Esophagus (tissue), 2 donors: ENCODE data around the gene FOXP1. TPM values are rescaled to one million over a fixed set of nuclear protein-coding genes. Genes with fewer than 3 reads are reported as not detected.

ENCODE experiments used
- H3K27ac ChIP-seq, 2 donors: one replicate each; pipeline ENCODE4 v1.5.1; 2013; ENCODE audit warnings: low read depth in 2 of 2, mild to moderate bottlenecking in 2 of 2, inconsistent platforms in 1 of 2, low read length in 1 of 2, moderate library complexity in 1 of 2
- H3K27me3 ChIP-seq, 2 donors: one replicate each; pipeline ENCODE4 v1.6.1; 2013; ENCODE audit warnings: low read length in 2 of 2, control low read depth in 1 of 2, mild to moderate bottlenecking in 1 of 2; ENCODE audit not compliant: insufficient read depth in 2 of 2, control insufficient read depth in 1 of 2
- H3K36me3 ChIP-seq, 2 donors: one replicate each; pipeline ENCODE4 v1.6.1; 2013; ENCODE audit warnings: low read length in 1 of 2; ENCODE audit not compliant: control insufficient read depth in 2 of 2, insufficient read depth in 2 of 2
- H3K4me1 ChIP-seq, 2 donors: one replicate each; pipeline ENCODE4 v1.6.1; 2013; ENCODE audit warnings: low read length in 1 of 2; ENCODE audit not compliant: control insufficient read depth in 2 of 2, insufficient read depth in 2 of 2
- H3K4me3 ChIP-seq, 2 donors: one replicate each; pipeline ENCODE4 v1.5.1; 2013; ENCODE audit warnings: low read length in 2 of 2, mild to moderate bottlenecking in 2 of 2, low read depth in 1 of 2, moderate library complexity in 1 of 2
- H3K9me3 ChIP-seq, 2 donors: one replicate each; pipeline ENCODE4 v1.6.1; 2013; ENCODE audit warnings: mild to moderate bottlenecking in 2 of 2, low read depth in 1 of 2, low read length in 1 of 2, moderate library complexity in 1 of 2; ENCODE audit not compliant: control insufficient read depth in 2 of 2, insufficient read depth in 1 of 2
- WGBS, 2 donors: extraction: QIAGEN DNeasy Blood & Tissue Kit; methylation state at CpG; one replicate each; pipeline ENCODE4 v1.1.7; 2013; 5-methylcytosine and 5-hydroxymethylcytosine counted together
- polyA plus RNA-seq, 2 donors: library from polyadenylated mRNA; stranded (reverse); fragments of 200-250 nt; gene quantifications; one replicate each; pipeline ENCODE4 v1.2.3, GENCODE V29; 2013
- donor health status: healthy with polysubstance abuse.
- donor health status: Bipolar disorder and iron deficiency.

Gene FOXP1
- polyA plus RNA-seq, 2 donors: 10.7 to 20.4 TPM

DNA sequence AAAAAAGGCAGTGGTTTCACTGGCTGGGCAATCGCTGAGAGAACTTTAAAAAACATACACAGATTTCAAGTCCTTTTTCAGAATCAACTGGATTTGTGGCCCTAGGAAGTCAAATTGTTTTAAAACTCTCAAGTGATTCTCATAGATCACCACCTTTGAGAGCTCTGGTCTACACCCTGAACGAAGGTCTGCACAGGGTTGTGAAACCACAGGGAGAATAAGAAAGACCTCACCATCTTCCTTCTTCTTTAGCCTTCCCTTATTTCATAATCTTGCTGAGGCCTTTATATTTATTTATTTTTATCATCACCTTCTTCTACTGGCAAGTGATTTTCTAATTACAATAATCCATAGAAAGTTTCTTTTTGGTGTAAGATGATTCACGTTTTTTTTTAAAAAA lies 58.1 kb downstream of the FOXP1 start:
- WGBS, 2 donors: 86 to 87% methylated on average over 3 of the region's 3 CpGs
- H3K27me3 ChIP-seq: no peaks in the 10 kb centered on the region

DNA sequence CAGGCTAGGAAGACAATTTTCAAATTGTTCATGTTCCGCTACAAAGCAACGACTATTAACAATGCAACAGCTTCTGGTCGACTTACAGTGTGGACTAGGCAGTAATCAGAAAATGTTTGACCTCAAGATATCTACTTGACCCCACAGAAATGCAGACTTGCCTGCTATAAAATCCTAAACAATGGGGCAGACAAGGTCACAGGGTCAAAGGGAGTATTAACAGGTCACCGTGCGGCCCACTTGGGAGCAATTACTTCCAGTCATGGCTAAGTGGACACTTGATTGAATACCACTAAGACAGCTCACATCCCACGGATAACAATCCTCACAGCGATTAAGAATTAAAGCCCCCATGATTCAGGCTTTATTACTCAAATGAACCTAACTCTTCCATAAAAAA lies 58.9 kb downstream of the FOXP1 start:
- no peaks in the 10 kb centered on the region for H3K27me3 ChIP-seq
- 76 to 77% methylated on average over 7 of the region's 7 CpGs for WGBS, 2 donors
- H3K4me1 ChIP-seq: peaks cover 0 to 4% of the 10 kb centered on the region in 2 donors
- H3K9me3 ChIP-seq: no peaks in the 10 kb centered on the region
- no peak overlapping the region for H3K27ac ChIP-seq
- H3K4me3 ChIP-seq: no peak overlapping the region
- no peaks in the 10 kb centered on the region for H3K36me3 ChIP-seq

More for the DNA sequence above, 58.1 kb downstream of the FOXP1 start:
- H3K4me3 ChIP-seq: no peak overlapping the region
- H3K9me3 ChIP-seq: no peaks in the 10 kb centered on the region
- no peaks in the 10 kb centered on the region for H3K36me3 ChIP-seq
- no peak overlapping the region for H3K27ac ChIP-seq
- H3K4me1 ChIP-seq: peaks cover 0 to 4% of the 10 kb centered on the region in 2 donors

DNA sequence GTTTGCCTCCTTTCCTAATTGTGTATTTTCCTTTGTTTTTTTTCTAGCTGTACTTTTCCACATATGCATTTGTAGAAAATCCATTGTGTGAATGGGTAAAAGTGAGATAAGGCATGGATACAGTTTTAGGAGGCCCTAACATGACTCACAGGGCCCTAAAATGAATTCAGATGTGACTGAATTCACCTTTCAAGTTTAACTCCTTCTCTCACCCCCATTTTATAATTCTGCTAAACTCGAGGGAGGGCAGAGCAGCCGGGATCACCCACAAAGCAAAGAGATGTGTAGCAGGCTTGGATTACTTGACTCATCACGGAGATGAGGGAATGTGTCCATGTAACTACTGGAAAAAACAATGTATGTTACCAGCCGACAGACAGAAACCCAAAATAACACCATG lies 59.9 kb downstream of the FOXP1 start:
- 82 to 84% methylated on average over 4 of the region's 4 CpGs for WGBS, 2 donors
- Histone ChIP-seq H3K4me1 (peaks cover 0 to 4% of the 10 kb centered on the region in 2 donors), H3K36me3 (no peaks in the 10 kb centered on the region), H3K9me3 (no peaks in the 10 kb centered on the region), H3K4me3 (no peak overlapping the region), H3K27me3 (no peaks in the 10 kb centered on the region), H3K27ac (no peak overlapping the region)

DNA sequence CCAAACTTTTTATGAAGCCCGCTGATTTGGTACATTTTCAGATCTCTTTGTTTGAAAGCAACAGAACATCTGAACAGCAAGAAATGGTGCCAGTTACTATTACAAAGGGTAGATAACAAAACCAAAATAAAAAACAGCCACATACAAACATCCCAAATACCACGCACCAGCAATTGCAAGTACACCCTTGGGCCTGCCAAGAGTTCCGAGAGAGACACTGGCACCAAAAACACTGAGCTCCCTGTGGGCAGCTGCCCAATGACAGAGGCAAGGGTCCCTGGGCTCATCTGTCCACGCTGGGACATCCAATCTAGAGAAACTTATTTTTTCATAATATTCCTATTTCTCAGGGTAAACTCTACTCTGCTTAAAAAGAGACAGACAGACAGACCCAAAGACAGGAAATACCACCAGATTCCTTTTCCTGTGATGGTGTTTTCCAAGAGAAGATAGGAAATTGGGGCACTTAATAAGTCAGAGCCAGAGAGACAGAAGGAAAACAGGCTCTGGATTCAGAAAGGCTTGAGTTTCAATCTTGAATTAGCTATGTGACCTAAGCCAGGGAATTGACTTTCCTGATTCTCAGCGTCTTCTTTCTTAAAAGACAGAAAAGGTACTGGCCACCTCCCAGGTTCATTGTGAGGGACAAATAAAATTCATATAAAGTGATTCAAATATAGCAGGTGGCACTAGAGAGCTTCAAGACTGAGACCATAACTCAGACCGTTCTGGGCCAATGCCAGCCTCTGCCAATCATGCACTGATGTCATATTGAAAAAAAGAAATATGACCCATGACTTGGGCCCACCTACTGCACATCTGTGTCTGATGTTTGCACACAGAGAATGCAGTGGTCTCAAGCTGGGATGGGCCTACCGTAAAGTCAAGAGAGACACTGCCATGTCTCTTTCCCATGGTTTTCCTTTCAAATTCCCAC lies 61.3 kb downstream of the FOXP1 start:
- Histone ChIP-seq H3K36me3 (no peaks in the 10 kb centered on the region), H3K27ac (no peak overlapping the region), H3K4me1 (peaks cover 0 to 4% of the 10 kb centered on the region in 2 donors), H3K27me3 (no peaks in the 10 kb centered on the region), H3K4me3 (no peak overlapping the region), H3K9me3 (no peaks in the 10 kb centered on the region)
- WGBS, 2 donors: 88% methylated on average over 7 of the region's 7 CpGs

DNA sequence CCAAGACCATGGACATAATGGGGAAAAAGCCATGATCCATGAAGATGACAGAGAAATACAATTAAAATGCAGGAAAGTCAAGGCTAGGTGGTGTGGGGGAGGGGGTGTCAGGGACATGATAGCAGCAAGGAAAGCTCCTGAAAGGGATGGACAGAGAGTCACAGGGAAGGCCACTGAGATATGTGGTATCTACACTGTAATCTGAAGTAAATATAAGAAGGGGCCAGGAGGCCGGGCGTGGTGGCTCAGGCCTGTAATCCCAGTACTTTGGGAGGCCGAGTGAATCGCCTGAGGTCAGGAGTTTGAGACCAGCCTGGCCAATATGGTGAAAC lies 62.5 kb downstream of the FOXP1 start:
- no peaks in the 10 kb centered on the region for H3K36me3 ChIP-seq

DNA sequence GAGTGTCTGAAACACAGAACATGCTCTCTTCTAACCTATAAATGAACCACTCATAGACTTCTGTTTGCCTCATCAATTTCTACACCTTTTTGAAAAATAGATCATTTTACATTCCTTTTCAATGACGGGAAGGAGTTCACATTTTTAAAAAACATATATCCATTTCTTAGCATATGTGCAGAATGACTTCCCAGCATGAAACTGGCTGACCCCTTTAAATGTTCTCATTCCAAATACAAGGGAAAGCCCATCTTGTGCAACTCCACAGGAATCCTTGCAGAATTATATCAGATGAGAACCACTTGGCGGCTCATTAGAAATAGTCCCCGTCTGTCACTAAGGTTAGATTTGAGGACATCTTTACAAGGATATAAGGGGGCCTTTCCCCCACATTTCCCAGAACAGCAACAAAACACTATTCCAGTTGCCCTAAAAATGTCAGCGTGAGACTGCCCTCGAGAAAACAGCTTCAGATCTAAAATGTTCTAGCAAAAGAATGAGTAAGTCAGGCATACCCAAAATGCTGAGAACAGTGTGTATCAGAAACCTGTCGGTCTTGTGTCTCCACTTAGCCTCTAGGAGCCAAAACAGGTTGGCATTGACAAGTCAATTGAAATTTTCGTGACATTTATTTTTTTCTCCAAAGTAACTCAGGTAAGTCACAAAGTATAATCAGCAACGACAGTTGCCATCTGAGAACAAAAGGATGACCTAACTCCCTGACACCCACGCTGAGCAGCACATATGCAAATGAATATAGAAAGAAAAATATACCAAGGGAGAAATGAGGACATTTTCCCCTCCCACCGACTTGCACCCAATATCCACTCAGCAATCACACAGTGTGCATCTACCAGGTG lies 63.1 kb downstream of the FOXP1 start:
- Histone ChIP-seq H3K9me3 (no peaks in the 10 kb centered on the region), H3K36me3 (no peaks in the 10 kb centered on the region), H3K27me3 (no peaks in the 10 kb centered on the region), H3K4me3 (no peak overlapping the region), H3K4me1 (peaks cover 0 to 4% of the 10 kb centered on the region in 2 donors), H3K27ac (peak overlapping the region; percentile 44 to 77)
- WGBS, 2 donors: 68 to 76% methylated on average over 10 of the region's 10 CpGs

More for the DNA sequence above, 62.5 kb downstream of the FOXP1 start:
- H3K9me3 ChIP-seq: no peaks in the 10 kb centered on the region
- WGBS, 2 donors: 86 to 89% methylated on average over 4 of the region's 4 CpGs
- peaks cover 0 to 4% of the 10 kb centered on the region in 2 donors for H3K4me1 ChIP-seq
- no peak overlapping the region for H3K4me3 ChIP-seq
- H3K27ac ChIP-seq: peak overlapping the region; percentile 44 to 77
- H3K27me3 ChIP-seq: no peaks in the 10 kb centered on the region

DNA sequence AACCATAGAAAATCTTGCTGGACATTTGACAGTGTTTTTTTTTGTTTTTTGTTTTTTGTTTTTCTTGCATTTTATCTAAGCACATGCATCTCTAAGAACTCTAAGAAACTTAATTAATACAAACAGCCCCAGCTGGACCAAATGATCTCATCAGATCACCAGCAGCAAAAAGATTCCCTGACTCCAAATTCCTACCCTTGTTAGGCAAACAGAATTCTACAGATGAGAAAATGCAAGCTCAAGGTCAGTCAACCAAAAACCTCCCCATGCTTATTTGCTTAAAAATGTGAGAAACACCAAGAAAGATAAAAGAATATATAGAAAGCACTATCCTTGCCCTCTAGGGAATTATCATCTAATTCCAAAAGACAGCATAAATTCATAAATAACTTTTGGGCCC lies 65.4 kb downstream of the FOXP1 start:
- no peaks in the 10 kb centered on the region for H3K9me3 ChIP-seq
- peaks cover 0 to 4% of the 10 kb centered on the region in 2 donors for H3K4me1 ChIP-seq
- H3K4me3 ChIP-seq: no peak overlapping the region
- no peaks in the 10 kb centered on the region for H3K27me3 ChIP-seq
- no peaks in the 10 kb centered on the region for H3K36me3 ChIP-seq
- H3K27ac ChIP-seq: no peak overlapping the region

DNA sequence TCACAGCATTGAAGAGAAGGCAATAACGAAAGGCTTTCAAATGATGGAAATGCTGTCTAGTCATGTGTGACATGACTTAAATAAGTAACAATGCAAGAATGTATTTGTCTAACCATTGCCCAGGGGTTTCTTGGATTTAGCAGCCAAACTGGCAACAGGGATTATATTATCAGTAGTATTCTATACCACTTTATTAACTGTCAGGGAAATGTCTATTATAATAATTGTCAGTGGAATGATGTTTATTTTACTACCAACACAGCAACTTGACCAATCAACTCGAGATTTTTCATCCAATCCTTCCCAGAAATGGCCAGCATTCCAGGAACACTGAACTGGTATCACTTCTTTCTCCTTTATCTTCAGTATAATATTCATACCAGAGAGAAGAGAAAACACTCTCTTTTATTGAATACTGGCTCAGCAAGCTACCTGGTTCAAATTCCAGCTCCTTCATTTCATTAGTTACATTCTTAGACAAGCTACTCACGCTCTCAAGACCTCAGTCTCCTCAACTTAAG lies 66.2 kb downstream of the FOXP1 start:
- WGBS, 2 donors: 59 to 66% methylated on average over 3 of the region's 3 CpGs
- Histone ChIP-seq H3K27ac (no peak overlapping the region), H3K27me3 (no peaks in the 10 kb centered on the region), H3K4me1 (peaks cover 0 to 4% of the 10 kb centered on the region in 2 donors), H3K9me3 (no peaks in the 10 kb centered on the region), H3K36me3 (no peaks in the 10 kb centered on the region), H3K4me3 (no peak overlapping the region)

DNA sequence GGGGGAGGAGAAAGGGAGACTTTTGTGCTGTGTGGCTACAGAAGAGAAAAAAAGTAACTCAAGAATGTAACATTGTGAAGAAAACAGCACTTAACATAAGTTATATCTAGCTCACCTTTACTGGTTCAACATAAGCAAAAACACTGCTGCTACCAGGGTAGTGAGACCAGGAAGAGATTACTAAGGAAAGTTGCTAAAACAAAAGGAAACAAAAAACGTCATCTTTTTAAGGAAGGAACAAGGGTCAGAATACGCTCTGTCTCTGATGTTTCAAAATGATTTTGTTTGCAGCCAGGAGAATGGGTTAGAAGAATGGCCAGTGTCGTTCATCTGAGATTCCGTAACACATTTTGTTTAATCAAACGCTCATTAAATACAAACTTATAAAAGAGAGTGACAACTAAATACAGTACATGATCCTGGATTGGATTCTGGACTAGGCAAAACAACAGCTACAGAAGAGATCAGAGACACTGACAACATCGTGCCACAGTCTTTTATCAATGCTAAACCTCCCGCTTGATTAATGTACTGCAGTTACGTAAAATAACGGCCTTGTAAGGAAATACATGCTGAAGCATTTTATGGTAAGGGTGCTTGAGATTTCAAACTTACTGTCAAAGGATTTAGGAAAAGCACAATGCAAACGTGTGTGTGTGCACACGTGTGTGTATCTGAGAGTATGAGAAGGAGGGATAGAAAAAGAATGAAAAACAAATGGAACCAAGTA lies 67.7 kb downstream of the FOXP1 start:
- H3K9me3 ChIP-seq: no peaks in the 10 kb centered on the region
- H3K4me1 ChIP-seq: peaks cover 0 to 3% of the 10 kb centered on the region in 2 donors
- 62 to 67% methylated on average over 11 of the region's 11 CpGs for WGBS, 2 donors
- H3K36me3 ChIP-seq: no peaks in the 10 kb centered on the region
- H3K27me3 ChIP-seq: no peaks in the 10 kb centered on the region
- H3K27ac ChIP-seq: no peak overlapping the region
- H3K4me3 ChIP-seq: no peak overlapping the region
